ENCODE measurements around the gene MAP3K7.

MAP3K7 gene

DNA sequence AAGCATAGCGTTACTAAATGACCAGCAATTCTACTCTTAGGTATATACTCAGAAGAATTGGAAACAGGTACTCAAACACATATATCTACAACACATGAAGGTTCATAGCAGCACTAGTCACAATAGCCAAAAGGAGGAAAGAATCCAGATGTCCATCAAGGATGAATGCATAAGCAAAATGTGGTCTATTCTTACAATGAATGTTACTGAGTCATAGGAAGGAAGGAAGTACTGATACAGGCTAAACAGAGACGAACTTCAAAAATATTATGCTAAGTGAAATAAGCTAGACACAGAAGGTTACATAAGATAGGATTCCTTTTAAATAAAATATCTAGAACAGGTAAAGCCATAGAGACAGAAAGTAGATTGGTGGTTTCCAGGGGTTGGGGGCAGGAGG lies 93.5 kb downstream of the MAP3K7 start:
- no peak for DNase-seq (ENCODE audit: low read depth)
- H3K27me3 ChIP-seq (replicated peaks; ENCODE audit: control insufficient read depth, insufficient read depth, low read length): no peaks in the 10 kb centered on the region
- no peak overlapping the region for H3K4me3 ChIP-seq (ENCODE audit: low read length)
- H3K9me3 ChIP-seq (ENCODE audit: control insufficient read depth, low read length): no peaks in the 10 kb centered on the region
- no peak overlapping the region for H3K9ac ChIP-seq (ENCODE audit: low read length)
- no peaks in the 10 kb centered on the region for H3K36me3 ChIP-seq (ENCODE audit: control insufficient read depth, insufficient read depth, low read length, severe bottlenecking)
- peaks cover 5% of the 10 kb centered on the region for H3K4me1 ChIP-seq (ENCODE audit: control insufficient read depth, insufficient read depth, low read length)

GRCh38 chr6:90492798-90493197 lies 94.1 kb downstream of the MAP3K7 start:
- no peak overlapping the region for H3K4me3 ChIP-seq (ENCODE audit: low read length)
- no peak for DNase-seq (ENCODE audit: low read depth)
- no peaks in the 10 kb centered on the region for H3K27me3 ChIP-seq (replicated peaks; ENCODE audit: control insufficient read depth, insufficient read depth, low read length)
- peaks cover 5% of the 10 kb centered on the region for H3K4me1 ChIP-seq (ENCODE audit: control insufficient read depth, insufficient read depth, low read length)
- no peaks in the 10 kb centered on the region for H3K9me3 ChIP-seq (ENCODE audit: control insufficient read depth, low read length)
- no peaks in the 10 kb centered on the region for H3K36me3 ChIP-seq (ENCODE audit: control insufficient read depth, insufficient read depth, low read length, severe bottlenecking)
- no peak overlapping the region for H3K9ac ChIP-seq (ENCODE audit: low read length)

DNA sequence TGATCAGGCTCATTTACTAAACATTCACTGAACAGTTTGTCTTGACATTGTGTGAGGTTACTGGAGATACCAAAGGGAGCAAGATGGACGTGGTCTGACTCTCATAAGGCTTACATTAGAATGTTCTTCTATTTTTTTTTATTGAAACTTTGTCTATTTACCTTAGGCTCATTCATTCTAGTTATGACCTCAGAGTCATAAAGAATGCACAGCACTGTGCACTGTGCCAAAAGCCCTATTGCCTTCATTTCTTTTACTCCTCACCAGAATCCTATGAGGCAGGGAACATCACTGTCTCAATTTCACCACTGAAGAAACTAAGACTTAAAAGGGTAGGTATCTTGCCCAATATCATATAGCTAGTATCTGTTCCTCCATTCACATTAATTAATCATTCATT lies 94.5 kb downstream of the MAP3K7 start:
- no peak for DNase-seq (ENCODE audit: low read depth)
- peaks cover 5% of the 10 kb centered on the region for H3K4me1 ChIP-seq (ENCODE audit: control insufficient read depth, insufficient read depth, low read length)
- no peaks in the 10 kb centered on the region for H3K27me3 ChIP-seq (replicated peaks; ENCODE audit: control insufficient read depth, insufficient read depth, low read length)
- no peaks in the 10 kb centered on the region for H3K36me3 ChIP-seq (ENCODE audit: control insufficient read depth, insufficient read depth, low read length, severe bottlenecking)
- no peak overlapping the region for H3K9ac ChIP-seq (ENCODE audit: low read length)
- H3K9me3 ChIP-seq (ENCODE audit: control insufficient read depth, low read length): no peaks in the 10 kb centered on the region
- H3K4me3 ChIP-seq (ENCODE audit: low read length): no peak overlapping the region

- no peak overlapping the region for H3K4me3 ChIP-seq (ENCODE audit: low read length)
- no peaks in the 10 kb centered on the region for H3K36me3 ChIP-seq (ENCODE audit: control insufficient read depth, insufficient read depth, low read length, severe bottlenecking)
- no peaks in the 10 kb centered on the region for H3K27me3 ChIP-seq (replicated peaks; ENCODE audit: control insufficient read depth, insufficient read depth, low read length)
- no peak for DNase-seq (ENCODE audit: low read depth)
- H3K4me1 ChIP-seq (ENCODE audit: control insufficient read depth, insufficient read depth, low read length): peaks cover 5% of the 10 kb centered on the region
- no peak overlapping the region for H3K9ac ChIP-seq (ENCODE audit: low read length)
- no peaks in the 10 kb centered on the region for H3K9me3 ChIP-seq (ENCODE audit: control insufficient read depth, low read length)
Observed at GRCh38 chr6:90490030-90490716, 96.7 kb downstream of the MAP3K7 start.

- H3K9me3 ChIP-seq (ENCODE audit: control insufficient read depth, low read length): no peaks in the 10 kb centered on the region
- H3K27me3 ChIP-seq (replicated peaks; ENCODE audit: control insufficient read depth, insufficient read depth, low read length): no peaks in the 10 kb centered on the region
- DNase-seq (ENCODE audit: low read depth): no peak
- H3K4me3 ChIP-seq (ENCODE audit: low read length): no peak overlapping the region
- no peak overlapping the region for H3K9ac ChIP-seq (ENCODE audit: low read length)
- no peaks in the 10 kb centered on the region for H3K36me3 ChIP-seq (ENCODE audit: control insufficient read depth, insufficient read depth, low read length, severe bottlenecking)
- H3K4me1 ChIP-seq (ENCODE audit: control insufficient read depth, insufficient read depth, low read length): peaks cover 5% of the 10 kb centered on the region
Observed at GRCh38 chr6:90488816-90489215, 98.1 kb downstream of the MAP3K7 start.

- Histone ChIP-seq H3K27me3 (replicated peaks; ENCODE audit: control insufficient read depth, insufficient read depth, low read length) (no peaks in the 10 kb centered on the region), H3K4me1 (ENCODE audit: control insufficient read depth, insufficient read depth, low read length) (peaks cover 5% of the 10 kb centered on the region), H3K9ac (ENCODE audit: low read length) (no peak overlapping the region), H3K4me3 (ENCODE audit: low read length) (no peak overlapping the region), H3K36me3 (ENCODE audit: control insufficient read depth, insufficient read depth, low read length, severe bottlenecking) (no peaks in the 10 kb centered on the region), H3K9me3 (ENCODE audit: control insufficient read depth, low read length) (no peaks in the 10 kb centered on the region)
- DNase-seq (ENCODE audit: low read depth): no peak
Observed at GRCh38 chr6:90485635-90486277, 101.1 kb downstream of the MAP3K7 start.

- Histone ChIP-seq H3K27me3 (replicated peaks; ENCODE audit: control insufficient read depth, insufficient read depth, low read length) (no peaks in the 10 kb centered on the region), H3K9ac (ENCODE audit: low read length) (no peak overlapping the region), H3K9me3 (ENCODE audit: control insufficient read depth, low read length) (no peaks in the 10 kb centered on the region), H3K4me3 (ENCODE audit: low read length) (no peak overlapping the region), H3K4me1 (ENCODE audit: control insufficient read depth, insufficient read depth, low read length) (peaks cover 5% of the 10 kb centered on the region), H3K36me3 (ENCODE audit: control insufficient read depth, insufficient read depth, low read length, severe bottlenecking) (no peaks in the 10 kb centered on the region)
- DNase-seq (ENCODE audit: low read depth): no peak
Observed at GRCh38 chr6:90484903-90485302, 102.0 kb downstream of the MAP3K7 start.

DNA sequence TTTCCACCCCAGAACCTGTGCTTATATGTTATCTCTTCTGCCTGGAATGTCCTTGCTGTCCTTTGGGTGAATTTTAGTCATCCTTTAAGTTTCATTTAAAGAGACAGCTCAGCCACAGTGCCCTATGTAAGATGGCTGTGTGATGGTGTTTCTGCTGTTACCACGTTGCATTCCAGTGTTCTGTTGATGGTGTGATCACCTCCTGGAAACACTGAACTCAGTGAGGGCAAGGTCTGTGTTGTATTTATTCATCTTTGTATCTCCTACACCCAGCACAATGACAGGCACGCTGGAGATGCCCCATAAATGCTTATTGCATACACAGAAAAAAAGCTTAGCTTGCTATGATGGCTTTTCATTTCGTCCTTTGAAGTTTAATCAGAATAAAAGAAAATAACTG lies 102.5 kb downstream of the MAP3K7 start:
- no peaks in the 10 kb centered on the region for H3K9me3 ChIP-seq (ENCODE audit: control insufficient read depth, low read length)
- no peak overlapping the region for H3K4me3 ChIP-seq (ENCODE audit: low read length)
- H3K9ac ChIP-seq (ENCODE audit: low read length): no peak overlapping the region
- no peak for DNase-seq (ENCODE audit: low read depth)
- H3K36me3 ChIP-seq (ENCODE audit: control insufficient read depth, insufficient read depth, low read length, severe bottlenecking): no peaks in the 10 kb centered on the region
- H3K4me1 ChIP-seq (ENCODE audit: control insufficient read depth, insufficient read depth, low read length): peaks cover under 1% of the 10 kb centered on the region
- H3K27me3 ChIP-seq (replicated peaks; ENCODE audit: control insufficient read depth, insufficient read depth, low read length): no peaks in the 10 kb centered on the region

DNA sequence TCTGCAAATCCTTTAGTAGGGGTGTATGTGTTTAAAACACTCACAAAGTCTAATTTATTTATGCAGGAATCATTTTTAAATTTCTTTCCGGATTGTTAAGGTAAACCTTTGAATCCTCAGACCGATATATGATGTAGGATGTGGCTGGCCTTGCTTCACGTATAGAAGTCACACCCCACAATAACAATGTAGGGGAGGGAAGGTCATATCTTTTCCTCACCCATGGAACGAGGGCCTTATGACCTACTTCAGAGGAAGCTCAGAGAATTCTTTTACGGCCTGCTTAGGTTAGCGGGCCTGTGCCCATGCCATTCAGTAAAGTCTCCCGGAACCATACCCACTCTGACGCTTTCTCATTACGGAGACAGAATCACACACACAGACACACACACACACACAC lies 102.9 kb downstream of the MAP3K7 start:
- no peak overlapping the region for H3K4me3 ChIP-seq (ENCODE audit: low read length)
- peaks cover 2% of the 10 kb centered on the region for H3K4me1 ChIP-seq (ENCODE audit: control insufficient read depth, insufficient read depth, low read length)
- no peaks in the 10 kb centered on the region for H3K27me3 ChIP-seq (replicated peaks; ENCODE audit: control insufficient read depth, insufficient read depth, low read length)
- DNase-seq (ENCODE audit: low read depth): no peak
- no peaks in the 10 kb centered on the region for H3K36me3 ChIP-seq (ENCODE audit: control insufficient read depth, insufficient read depth, low read length, severe bottlenecking)
- no peaks in the 10 kb centered on the region for H3K9me3 ChIP-seq (ENCODE audit: control insufficient read depth, low read length)
- H3K9ac ChIP-seq (ENCODE audit: low read length): no peak overlapping the region

GRCh38 chr6:90483116-90483839 lies 103.6 kb downstream of the MAP3K7 start:
- Histone ChIP-seq H3K27me3 (replicated peaks; ENCODE audit: control insufficient read depth, insufficient read depth, low read length) (no peaks in the 10 kb centered on the region), H3K9ac (ENCODE audit: low read length) (no peak overlapping the region), H3K4me1 (ENCODE audit: control insufficient read depth, insufficient read depth, low read length) (peaks cover 5% of the 10 kb centered on the region), H3K9me3 (ENCODE audit: control insufficient read depth, low read length) (no peaks in the 10 kb centered on the region), H3K4me3 (ENCODE audit: low read length) (no peak overlapping the region), H3K36me3 (ENCODE audit: control insufficient read depth, insufficient read depth, low read length, severe bottlenecking) (no peaks in the 10 kb centered on the region)
- peak; percentile 24 for DNase-seq (ENCODE audit: low read depth)

DNA sequence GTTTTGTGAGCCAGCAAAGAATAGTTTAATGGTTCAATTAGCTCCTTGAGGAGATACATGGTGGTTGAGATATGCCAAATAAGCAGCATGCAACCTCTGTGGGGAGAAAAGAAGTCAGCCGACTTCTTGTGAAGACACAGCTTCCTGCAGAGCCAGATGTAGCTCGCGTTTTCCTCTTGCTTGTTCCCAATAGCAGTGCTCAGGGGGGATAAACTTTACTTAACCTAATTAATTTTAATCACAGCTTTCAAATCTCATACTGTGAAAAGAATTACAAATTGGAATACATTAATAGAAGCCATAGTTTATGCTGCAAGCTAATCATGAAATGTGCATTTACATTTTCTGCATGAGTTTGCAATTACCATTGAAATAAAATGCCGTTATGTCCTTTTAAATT lies 106.2 kb downstream of the MAP3K7 start:
- H3K9ac ChIP-seq (ENCODE audit: low read length): no peak overlapping the region
- no peaks in the 10 kb centered on the region for H3K27me3 ChIP-seq (replicated peaks; ENCODE audit: control insufficient read depth, insufficient read depth, low read length)
- peaks cover 5% of the 10 kb centered on the region for H3K4me1 ChIP-seq (ENCODE audit: control insufficient read depth, insufficient read depth, low read length)
- DNase-seq (ENCODE audit: low read depth): no peak
- no peaks in the 10 kb centered on the region for H3K36me3 ChIP-seq (ENCODE audit: control insufficient read depth, insufficient read depth, low read length, severe bottlenecking)
- H3K4me3 ChIP-seq (ENCODE audit: low read length): no peak overlapping the region
- H3K9me3 ChIP-seq (ENCODE audit: control insufficient read depth, low read length): no peaks in the 10 kb centered on the region

Data from adipocyte (in vitro differentiated cells).